ENCODE results near the gene GOLM1.
A peak's percentile ranks its signal among the peaks of the same experiment; 100 is the strongest.

GRCh38 chr9:86099701-86100364 lies 475 bp upstream of the GOLM1 start:
- TF ChIP-seq POU5F1 (IDR thresholded peaks at IDR 0.05; ENCODE audit: low read depth, low read length) = no peak
- no peak for TF ChIP-seq ATF3 (IDR thresholded peaks at IDR 0.05; ENCODE audit: insufficient read depth, low read depth, low read length)
- TF ChIP-seq JUN (IDR thresholded peaks at IDR 0.05; ENCODE audit: low read depth, low read length) = no peak
- no peak for TF ChIP-seq TAF1 (IDR thresholded peaks at IDR 0.05; ENCODE audit: low read depth, low read length)
- peak; percentile 38 for TF ChIP-seq KDM4A (IDR thresholded peaks at IDR 0.05; ENCODE audit: low read depth, low read length, severe bottlenecking)
